ENCODE data around the gene IPO4. TPM values are rescaled to one million over a fixed set of nuclear protein-coding genes. Genes with fewer than 3 reads are reported as not detected.

IPO4 gene
- total and polyA plus RNA-seq, 9 of the 15 experiments (the other 6 are each of a cell fraction or from before 2014, with no cell fraction given) = 7.3 to 122 (median 31.8) TPM

DNA sequence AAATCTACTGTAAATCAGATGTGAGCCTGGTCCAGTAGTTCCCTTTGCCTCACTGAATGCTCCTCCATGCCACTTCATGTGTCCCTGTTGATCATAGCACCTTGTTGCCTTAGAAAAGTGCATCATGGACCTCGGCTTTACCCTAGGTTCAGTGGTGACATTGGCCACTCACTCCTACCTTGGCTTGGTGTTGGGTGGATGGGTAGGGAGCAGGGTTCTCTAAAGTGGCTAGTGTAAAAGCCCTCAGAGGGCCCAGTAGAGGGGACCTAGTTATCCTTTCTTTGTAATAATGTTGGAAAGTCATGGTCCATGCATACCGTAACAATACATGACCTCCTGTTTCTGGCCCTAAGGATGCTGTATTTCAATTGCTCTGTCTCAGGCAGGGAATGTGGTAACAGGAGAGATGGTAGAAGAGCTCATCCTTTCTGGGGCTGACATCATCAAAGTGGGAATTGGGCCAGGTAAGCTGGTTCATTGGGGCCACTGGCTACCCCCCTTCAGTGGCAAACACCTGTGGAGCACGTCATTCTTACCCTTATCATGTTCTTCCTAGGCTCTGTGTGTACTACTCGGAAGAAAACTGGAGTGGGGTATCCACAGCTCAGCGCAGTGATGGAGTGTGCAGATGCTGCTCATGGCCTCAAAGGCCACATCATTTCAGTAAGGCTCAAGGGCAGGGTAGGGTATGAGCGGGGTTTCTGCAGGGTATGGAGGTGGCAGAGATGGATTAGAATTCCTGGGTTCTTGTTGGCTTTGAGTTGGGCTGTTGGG, 48.3 kb upstream of the IPO4 start:
- ChIA-PET POLR2A (no interaction called here), CTCF (ENCODE audit: low intra/inter-chr PET ratio) (no interaction called here)
- FAIRE-seq (no peak), DNase-seq (ENCODE audit: extremely low read depth in 1 of 4, low spot score in 3 of 4) (no peak), ATAC-seq (no peak)
- H3K9me1 ChIP-seq (ENCODE audit: control insufficient read depth, insufficient read depth, low read length) = no peaks in the 10 kb centered on the region
- H3K4me3 ChIP-seq = no peak overlapping the region
- H3K9me3 ChIP-seq (replicated peaks; ENCODE audit: control insufficient read depth, insufficient read depth, low read depth, low read length) = no peaks in the 10 kb centered on the region
- intact Hi-C loops (cut with micrococcal nuclease) (no loop called here), in situ Hi-C loops (cut with MboI) (no loop called here)
- BruUV-seq (replicated peaks) = no TSS peak
- peaks cover 66% of the 10 kb centered on the region for H3K36me3 ChIP-seq (ENCODE audit: control insufficient read depth, insufficient read depth, low read length)
- no peak overlapping the region for H3K4me2 ChIP-seq (ENCODE audit: insufficient read depth, low read length)
- H3K79me2 ChIP-seq (ENCODE audit: control insufficient read depth, insufficient read depth, low read length) = peaks cover 24% of the 10 kb centered on the region
- TF ChIP-seq ZKSCAN1 (IDR thresholded peaks at IDR 0.05; ENCODE audit: low read depth, low read length) (no peak), RFX5 (IDR thresholded peaks at IDR 0.05; ENCODE audit: low read depth, low read length) (no peak), FOXJ3 (CRISPR knock-in tag; IDR thresholded peaks at IDR 0.05) (no peak), ZNF507 (tag; conservative IDR thresholded peaks at IDR 0.05) (no peak)
- TF ChIP-seq, protein P1, sequence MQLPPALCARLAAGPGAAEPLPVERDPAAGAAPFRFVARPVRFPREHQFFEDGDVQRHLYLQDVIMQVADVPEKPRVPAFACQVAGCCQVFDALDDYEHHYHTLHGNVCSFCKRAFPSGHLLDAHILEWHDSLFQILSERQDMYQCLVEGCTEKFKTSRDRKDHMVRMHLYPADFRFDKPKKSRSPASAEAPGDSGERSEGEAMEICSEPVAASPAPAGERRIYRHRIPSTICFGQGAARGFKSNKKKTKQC (CRISPR knock-in tag; IDR thresholded peaks at IDR 0.05) = no peak
- TF ChIP-seq, protein P2, sequence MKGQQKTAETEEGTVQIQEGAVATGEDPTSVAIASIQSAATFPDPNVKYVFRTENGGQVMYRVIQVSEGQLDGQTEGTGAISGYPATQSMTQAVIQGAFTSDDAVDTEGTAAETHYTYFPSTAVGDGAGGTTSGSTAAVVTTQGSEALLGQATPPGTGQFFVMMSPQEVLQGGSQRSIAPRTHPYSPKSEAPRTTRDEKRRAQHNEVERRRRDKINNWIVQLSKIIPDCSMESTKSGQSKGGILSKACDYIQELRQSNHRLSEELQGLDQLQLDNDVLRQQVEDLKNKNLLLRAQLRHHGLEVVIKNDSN (CRISPR knock-in tag; IDR thresholded peaks at IDR 0.05) = no peak
- TF ChIP-seq, protein P3, sequence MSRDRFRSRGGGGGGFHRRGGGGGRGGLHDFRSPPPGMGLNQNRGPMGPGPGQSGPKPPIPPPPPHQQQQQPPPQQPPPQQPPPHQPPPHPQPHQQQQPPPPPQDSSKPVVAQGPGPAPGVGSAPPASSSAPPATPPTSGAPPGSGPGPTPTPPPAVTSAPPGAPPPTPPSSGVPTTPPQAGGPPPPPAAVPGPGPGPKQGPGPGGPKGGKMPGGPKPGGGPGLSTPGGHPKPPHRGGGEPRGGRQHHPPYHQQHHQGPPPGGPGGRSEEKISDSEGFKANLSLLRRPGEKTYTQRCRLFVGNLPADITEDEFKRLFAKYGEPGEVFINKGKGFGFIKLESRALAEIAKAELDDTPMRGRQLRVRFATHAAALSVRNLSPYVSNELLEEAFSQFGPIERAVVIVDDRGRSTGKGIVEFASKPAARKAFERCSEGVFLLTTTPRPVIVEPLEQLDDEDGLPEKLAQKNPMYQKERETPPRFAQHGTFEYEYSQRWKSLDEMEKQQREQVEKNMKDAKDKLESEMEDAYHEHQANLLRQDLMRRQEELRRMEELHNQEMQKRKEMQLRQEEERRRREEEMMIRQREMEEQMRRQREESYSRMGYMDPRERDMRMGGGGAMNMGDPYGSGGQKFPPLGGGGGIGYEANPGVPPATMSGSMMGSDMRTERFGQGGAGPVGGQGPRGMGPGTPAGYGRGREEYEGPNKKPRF (IDR thresholded peaks at IDR 0.05; ENCODE audit: low read depth, low read length) = no peak
- no peak overlapping the region for H2AFZ ChIP-seq (ENCODE audit: low read depth, low read length)
- H3K27me3 ChIP-seq (ENCODE audit: control insufficient read depth in 2 of 2, insufficient read depth in 2 of 2, low read length in 2 of 2) = no peaks in the 10 kb centered on the region
- 85% methylated on average over 6 of the region's 6 CpGs for WGBS (ENCODE audit: insufficient coverage, low coverage, missing lambda C conversion rate)
- H3K27ac ChIP-seq (ENCODE audit: extremely low read depth, low read depth, low read length) = no peak overlapping the region
- H3K4me1 ChIP-seq (replicated peaks in 1 of 2; ENCODE audit: control insufficient read depth in 2 of 2, insufficient read depth in 2 of 2, low read length in 2 of 2) = peaks cover 6 to 19% of the 10 kb centered on the region in 2 experiments
- H3K9ac ChIP-seq (ENCODE audit: insufficient read depth in 1 of 2, low read depth in 2 of 2, low read length in 2 of 2) = no peak overlapping the region
- H4K20me1 ChIP-seq (replicated peaks; ENCODE audit: control insufficient read depth, insufficient read depth, low read length) = no peaks in the 10 kb centered on the region; the same call in 1 of the 2 replicates
